Colonic mucosa (tissue), 2 donors: ENCODE results near the gene GOLGA8T. TPM values are rescaled to one million over a fixed set of nuclear protein-coding genes. Genes with fewer than 3 reads are reported as not detected.

Experiments used
- total RNA-seq, 2 donors: library from RNA; stranded (reverse); fragmentation: NEBNext Ultra II Directional in 1 of 2; extraction: Animal tissue kit (Norgen Biotek cat#: 25700) in 1 of 2; gene quantifications; one replicate each; pipeline ENCODE4 v1.2.1, GENCODE V29; 2021
- donor health status: DM: no; HTN: no; CAD: no.
- donor health status: DM: no; HTN: no; CAD: no.

Gene GOLGA8T
- total RNA-seq, 2 donors from 2014 or later: 0.16 TPM; not detected in 1

Other genes with a start within 250 kb of the GOLGA8T start
- gene GOLGA8J, start 52.1 kb upstream of the GOLGA8T start, total RNA-seq: under 1 TPM in 1 of 2 donors, not detected in 1; 0.35 TPM